RKO (cell line): ENCODE measurements around the gene AIF1L.
"Not testable (repeated sequence)": the region's sequence is repeated elsewhere in the genome, so short reads cannot be mapped to it uniquely, and the experiment has no call there.

ENCODE experiments used
- DNase-seq: peaks from one replicate; pipeline ENCODE4 v3.0.0-alpha.2; 2016; ENCODE audit warnings: low spot score

AIF1L gene

DNA sequence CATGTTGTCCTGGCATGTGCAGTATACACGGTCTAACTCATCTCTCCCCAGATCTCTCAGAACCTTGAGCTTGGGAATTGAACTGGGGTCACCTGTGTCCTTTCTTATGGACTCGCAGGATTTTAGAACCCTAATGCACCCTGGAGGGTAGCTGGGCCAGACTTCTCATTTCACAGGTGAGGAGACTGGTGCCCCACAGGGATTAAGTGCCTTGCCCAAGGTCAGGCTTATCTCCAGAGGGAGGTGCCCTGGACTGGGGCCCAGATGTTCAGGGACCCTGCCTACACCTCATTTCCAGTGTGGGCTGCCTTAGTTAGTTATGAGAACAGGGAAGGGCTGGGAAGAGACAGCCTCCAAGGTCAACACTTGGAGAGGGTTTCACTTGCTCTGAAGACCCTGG is 25.0 kb downstream of the AIF1L start:
- no peak for DNase-seq

DNA sequence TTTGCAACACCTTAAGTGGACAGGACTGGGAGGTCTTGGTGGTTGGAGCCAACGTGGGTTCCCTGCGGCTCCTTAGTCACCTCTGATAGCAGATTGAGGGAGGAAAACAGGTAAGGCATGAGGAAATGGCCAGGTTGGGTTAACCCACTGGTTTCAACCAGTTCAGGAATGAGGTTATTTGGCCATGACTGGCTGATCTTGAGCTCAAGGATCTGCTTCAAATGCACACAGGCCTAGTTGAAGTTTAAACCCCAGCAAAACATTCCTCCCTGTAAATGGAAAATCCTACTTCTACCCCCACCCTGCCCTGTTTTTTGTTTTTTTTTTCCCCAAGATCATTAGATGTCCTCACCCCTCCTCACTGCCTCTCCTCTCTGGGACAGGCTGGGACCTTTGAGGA is 25.8 kb downstream of the AIF1L start:
- DNase-seq: no peak

DNA sequence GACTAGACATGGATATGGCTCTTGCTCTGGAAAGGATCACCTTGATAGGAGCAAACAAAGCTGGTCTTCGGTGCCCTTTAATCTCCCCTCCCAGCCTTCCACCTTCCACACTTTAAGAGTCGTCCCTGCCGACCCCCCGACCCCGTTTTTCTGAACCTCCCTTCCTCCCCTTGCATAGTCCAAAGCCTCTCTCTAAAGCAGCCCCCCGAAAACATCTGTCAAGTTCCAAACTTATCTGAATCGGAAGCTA is 28.6 kb downstream of the AIF1L start:
- no peak for DNase-seq

DNA sequence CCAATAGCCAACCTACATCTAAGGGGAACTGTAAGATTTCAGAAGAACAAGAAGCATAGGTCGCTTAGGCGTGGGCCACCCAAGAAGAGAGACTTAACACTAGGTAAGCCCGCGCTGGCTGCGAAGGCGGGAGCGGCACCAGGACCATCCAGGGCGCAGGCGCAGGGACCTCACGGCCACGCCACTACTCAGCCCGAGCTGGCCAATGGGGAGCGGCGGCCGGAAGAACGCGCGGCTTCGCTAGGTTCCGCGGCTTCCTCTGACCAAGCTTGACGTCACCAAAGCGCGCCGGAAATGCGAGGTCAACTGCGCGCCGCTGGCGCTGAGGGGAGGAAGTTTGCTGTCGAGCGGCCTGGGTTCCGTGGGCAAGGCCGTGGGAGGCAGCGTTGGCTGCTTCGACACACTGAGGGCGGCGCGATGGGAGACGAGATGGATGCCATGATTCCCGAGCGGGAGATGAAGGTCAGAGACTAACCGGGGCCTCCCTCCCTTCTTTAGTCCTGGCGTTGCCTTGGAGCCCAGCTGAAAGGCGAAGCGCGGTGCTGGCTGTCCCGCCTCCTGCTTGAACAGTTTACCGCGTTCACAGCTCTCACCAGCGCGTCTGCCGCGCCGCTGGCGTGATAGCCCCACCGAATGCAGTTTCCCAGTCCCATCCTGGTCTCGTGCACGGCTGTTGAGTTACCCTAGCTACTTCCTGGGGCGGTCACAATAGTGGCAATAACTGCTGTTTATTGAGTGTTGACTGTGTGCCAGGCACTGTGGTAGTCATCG is 29.1 kb downstream of the AIF1L start, which contains the start of gene NUP214:
NUP214 (plus strand) TSS at position 299 of the 771 bp plus-strand sequence; CDS start at position 418, 119 bp downstream.
- peak; percentile 100 for DNase-seq

DNA sequence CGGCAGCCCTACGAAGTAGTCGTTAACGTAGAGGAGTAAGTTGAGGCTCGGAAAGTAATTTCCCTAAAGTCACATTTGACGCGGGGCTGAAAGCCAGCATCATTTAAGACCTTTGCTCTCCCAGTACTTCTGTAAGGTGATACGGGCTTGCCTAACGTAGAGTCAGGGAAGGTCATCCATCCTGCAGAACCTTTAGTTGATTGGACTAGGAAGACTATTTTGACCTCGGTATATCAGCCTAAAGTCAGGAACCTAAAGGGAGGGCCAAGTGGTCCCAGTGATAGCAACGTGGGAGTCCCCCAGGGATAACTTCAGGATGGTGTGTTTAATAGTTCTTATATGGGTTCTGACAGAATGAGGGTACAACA is 29.7 kb downstream of the AIF1L start:
- DNase-seq: no peak

DNA sequence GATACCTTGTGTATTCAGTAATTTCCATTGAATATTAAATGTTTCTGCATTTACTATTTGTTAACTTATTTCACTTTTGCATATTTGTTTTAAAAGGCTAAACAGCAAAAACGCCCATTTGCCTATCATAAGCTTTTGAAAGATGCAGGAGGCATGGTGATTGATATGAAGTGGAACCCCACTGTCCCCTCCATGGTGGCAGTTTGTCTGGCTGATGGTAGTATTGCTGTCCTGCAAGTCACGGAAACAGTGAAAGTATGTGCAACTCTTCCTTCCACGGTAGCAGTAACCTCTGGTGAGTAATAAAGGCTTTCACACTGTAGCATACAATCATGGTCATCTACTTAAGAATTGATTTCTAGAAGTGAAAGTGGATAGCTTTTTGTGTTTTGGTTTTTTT is 32.9 kb downstream of the AIF1L start:
- no peak for DNase-seq

DNA sequence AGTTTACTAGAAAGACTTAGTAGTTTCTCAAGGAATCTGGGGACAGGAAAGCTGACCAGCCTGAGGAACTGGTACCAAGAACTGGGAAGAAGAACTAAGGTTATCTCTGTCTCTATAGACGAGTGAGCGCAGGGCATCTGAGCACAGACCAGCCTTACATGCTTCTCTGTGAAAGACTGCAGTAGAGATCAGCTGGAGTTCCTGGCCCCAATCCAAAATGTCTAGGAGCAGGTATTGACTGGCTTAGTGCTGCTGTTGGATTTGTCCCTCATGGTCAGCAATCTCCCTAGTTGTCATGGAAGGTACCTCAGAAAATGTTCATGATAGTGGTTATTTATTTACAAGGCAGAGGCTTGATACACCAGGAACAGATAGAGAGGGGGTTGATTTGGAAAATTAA is 42.3 kb downstream of the AIF1L start:
- DNase-seq: no peak

DNA sequence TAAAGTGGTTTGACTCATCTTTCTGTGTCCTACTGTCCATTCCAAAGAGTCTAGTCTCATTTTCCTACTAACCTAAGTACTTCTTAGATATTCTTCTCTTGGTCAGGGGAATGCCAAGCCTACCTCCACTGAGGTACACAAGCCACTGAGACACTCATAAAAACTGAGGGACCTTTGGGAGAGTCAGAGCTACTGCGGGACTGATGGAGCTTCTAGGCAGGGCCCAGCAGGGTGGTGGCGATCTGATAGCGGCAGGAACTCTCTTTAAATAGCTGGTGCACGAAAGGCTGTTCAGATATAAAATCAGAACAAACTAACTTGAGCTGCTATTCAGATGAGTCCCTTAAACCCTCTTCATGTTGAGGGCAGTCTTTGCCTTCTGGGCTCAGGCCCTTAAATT is 43.8 kb downstream of the AIF1L start:
- DNase-seq: no peak

DNA sequence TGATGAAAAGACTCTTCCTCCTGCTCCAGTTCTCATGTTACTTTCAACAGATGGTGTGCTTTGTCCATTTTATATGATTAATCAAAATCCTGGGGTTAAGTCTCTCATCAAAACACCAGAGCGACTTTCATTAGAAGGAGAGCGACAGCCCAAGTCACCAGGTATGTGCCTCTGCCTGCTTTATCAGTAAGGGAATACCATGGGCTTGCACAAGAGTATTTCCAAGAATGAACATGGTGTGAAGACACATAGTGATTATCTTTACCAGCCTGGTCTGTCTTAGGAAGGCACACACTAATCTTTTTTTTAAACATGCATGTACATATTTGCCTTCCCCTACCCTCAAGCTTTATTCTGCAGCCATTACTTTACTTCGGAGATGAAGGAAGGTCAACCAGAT is 44.2 kb downstream of the AIF1L start:
- DNase-seq: no peak

DNA sequence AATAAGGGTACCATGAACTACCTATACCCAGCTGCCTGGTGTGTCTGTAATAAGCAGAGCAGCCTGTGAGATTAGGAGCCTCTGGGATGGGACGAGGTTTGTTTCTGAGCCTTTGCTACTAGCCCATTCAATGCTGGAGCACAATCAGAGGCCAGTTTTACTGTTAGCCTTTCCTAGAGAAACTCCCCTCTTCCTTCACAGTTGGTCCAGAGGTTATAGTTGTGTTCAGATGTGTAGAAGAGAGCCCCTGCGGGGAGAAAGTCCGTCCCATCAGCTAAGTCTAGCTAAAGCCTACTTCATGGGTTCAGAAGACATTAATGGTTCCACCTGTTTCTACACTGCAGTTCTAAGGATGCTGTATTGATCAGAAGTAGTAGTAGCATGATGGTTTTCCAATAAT is 45.8 kb downstream of the AIF1L start:
- DNase-seq: no peak

DNA sequence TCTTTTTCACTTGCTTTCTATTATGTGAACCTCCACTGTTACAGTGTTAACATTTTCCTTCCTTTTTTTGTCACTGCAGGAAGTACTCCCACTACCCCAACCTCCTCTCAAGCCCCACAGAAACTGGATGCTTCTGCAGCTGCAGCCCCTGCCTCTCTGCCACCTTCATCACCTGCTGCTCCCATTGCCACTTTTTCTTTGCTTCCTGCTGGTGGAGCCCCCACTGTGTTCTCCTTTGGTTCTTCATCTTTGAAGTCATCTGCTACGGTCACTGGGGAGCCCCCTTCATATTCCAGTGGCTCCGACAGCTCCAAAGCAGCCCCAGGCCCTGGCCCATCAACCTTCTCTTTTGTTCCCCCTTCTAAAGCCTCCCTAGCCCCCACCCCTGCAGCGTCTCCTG is 47.9 kb downstream of the AIF1L start:
- DNase-seq: no peak

DNA sequence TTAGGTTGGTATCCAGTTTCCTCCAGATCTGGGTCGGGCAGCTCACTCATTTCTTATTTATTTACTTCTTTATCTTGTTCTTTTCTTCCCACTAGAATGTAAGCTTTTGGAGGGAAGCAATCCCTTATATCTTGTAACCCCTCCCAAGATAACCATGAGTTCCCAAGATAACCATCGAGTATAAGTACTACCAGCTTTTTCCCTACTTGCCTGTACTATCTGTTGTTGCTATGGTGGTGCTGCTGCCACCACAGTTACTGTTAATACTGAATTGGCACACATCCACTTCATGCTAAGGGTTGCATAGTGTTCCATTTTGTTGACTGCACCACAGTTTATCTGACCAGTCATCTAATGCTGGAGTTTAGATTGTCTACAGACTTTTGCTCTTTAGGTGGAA is 48.9 kb downstream of the AIF1L start:
- DNase-seq: no peak

DNA sequence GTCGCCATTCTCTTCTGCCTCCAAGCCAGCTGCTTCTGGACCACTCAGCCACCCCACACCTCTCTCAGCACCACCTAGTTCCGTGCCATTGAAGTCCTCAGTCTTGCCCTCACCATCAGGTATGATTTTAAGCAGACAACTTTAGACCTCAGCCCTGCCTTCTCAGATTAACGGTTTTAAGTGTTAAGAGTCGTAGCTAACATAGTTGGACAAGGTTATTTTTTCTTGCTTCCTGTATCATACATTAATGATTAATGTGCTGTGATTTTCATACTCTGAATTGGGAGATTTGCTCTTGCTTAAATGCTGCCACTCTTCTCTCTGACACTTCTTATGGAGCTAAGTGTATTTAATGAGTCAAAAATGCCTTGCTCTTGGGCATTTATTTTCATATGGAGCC is 49.9 kb downstream of the AIF1L start:
- no peak for DNase-seq

DNA sequence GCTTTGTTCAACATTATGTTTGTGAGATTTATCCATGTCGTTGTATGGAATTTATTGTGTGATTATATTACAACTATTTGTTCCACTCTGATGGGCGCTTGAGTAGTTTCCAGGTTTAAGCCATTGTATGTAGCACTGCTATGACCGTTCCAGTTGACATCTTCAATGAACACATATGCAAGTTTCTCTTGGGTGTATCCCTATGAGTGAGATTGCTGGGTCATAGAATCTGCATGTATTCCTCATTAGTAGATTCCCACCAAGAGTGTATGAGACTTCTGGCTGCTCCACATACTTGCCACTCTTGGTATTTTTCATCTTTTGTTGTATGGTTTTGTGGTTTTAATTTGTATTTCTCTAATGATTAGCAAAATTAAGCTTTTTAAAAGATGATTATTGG is 51.9 kb downstream of the AIF1L start:
- no peak for DNase-seq

DNA sequence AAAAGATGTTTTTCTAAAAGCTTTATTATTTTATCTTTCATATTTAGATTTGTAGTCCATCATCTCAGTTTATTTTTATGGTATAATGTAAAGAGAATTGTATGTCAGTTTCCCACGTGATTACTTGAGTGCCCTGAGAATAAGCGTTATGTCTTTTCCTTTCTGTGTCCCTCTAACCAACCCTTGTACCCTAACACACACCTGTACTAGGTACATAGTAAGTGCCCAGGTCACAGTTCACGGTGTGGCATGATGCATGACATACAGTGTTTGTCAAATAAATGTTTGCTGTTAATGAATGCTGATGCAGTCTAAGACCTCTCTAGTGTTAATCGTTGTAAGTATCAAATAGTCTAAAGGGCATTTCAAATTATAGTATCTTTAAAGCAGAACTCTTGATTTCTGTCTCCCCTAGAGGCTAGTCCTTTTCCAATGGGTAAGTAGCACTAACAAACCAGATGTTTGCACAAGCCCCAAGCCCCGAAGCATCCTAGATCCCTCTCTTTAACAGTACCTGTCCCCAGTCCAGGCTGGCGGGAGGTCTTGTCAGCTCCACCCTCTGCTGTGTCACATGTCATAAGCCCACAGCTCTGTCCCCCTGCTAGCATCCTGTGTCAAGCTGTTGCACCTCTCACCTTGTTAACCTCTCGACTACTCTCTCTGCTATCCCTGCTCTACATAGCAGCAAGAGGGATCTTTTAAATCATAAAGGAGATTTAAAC is 52.8 kb downstream of the AIF1L start:
- DNase-seq: no peak

DNA sequence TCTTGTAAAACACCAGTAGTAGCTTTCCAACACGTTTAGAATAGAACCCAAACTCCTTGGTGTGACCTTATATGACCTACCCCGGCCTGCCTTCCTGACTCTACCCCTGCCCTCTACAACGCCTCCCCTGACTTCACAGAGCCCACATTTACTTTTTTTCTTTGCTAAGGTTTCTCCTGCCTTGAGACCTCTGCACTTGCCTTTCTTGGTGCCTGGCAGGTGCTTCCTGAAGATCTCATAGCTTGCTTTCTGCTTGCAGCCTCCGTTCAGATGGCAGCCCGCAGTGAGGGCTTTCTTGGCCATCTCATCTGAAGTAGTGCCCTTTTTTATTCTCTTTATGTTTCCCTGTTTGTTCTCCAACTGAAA is 53.3 kb downstream of the AIF1L start:
- DNase-seq: no peak

DNA sequence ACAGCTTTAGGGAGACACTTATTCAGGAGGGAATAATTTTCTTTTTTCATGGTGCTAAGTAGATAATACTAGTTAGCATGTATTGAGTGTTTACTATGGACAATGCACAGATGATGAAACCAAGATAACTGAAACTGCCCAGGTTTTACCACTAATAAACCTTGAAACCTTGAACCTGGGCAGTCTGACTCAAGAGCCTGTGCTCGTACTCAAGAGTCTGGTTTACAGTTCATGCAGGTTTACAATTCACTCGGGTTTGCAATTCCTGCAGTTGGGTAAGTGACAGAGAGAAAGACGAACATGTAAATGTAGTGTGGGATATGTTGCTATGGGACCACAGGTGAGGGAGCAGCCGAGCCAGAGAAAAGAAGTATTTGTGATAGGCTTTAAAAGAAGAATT is 57.3 kb downstream of the AIF1L start:
- DNase-seq: no peak

DNA sequence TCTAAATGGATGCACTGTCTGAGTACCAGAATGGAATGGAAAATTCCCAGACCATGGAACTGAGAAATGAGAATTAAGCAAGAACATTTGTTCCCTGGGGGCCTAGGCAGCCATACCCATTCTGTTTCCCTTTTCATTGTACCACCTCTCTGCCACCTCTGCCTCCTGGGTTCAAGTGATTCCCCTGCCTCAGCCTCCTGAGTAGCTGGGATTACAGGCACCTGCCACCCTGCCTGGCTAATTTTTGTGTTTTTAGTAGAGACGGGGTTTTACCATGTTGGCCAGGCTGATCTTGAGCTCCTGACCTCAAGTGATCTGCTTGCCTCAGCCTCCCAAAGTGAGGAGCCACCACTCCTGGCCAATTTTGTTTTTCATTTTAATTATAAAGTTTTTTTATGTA is 62.3 kb downstream of the AIF1L start:
- not testable (repeated sequence) for DNase-seq

DNA sequence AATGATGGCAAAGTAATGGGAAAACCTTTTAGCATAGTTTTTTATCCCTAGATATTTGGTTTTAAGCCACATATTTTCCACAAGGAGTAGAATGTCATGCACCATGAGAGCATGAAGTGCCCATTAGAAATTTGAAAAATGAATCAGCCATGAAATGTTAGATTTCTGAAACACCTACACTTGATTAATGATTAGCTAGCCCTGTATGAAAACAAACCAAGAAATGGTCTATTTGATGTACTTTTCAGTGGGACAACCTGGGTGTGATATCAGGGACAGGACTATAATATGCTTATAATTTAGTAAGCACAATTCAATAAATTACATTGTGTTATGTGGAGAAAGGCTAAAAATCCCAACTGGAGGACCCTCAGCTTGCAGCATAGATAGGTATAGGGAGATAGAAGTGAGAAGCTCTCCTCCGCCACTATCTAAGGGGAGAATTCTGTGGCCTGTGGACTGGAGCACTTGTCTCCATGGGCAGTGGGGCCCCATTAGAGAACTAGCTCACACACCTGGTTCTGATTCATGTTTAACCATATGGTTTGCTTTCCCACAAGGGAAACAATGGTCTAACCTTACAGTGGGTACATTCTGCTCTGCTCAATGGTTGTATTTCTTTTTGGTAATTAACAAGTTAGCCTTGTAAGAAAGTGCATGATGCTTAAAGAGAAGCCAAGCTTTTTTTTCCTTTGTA is 64.2 kb downstream of the AIF1L start:
- DNase-seq: no peak

DNA sequence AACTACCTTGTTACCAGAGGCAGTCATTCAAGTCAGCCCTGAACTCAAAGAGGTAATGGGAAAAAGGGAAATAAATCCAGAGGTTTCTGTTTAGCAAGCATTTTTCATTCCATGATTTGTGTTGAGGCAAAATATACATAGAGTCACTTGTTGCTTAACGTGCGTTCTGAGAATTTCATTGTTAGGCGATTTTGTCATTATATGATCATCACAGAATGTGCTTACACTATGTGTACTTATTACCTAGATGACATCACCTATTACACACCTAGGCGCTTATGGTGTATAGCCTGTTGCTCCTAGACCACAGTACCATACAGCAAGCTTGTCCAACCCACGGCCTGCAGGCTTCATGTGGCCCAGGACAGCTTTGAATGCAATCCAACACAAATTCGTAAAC is 65.3 kb downstream of the AIF1L start:
- no peak for DNase-seq

DNA sequence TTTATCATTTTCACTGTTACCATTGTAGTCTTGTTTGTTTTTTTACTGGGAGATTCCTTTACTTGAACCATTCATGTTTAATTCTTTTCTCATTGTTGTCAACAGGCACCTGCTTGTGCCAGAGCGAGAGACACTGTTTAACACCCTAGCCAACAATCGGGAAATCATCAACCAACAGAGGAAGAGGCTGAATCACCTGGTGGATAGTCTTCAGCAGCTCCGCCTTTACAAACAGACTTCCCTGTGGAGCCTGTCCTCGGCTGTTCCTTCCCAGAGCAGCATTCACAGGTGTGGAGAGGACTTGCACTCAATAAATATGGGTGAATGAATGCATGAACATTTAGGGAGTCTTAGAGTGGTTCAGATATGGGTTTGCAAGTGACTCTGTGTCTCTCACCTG is 66.6 kb downstream of the AIF1L start:
- no peak for DNase-seq

DNA sequence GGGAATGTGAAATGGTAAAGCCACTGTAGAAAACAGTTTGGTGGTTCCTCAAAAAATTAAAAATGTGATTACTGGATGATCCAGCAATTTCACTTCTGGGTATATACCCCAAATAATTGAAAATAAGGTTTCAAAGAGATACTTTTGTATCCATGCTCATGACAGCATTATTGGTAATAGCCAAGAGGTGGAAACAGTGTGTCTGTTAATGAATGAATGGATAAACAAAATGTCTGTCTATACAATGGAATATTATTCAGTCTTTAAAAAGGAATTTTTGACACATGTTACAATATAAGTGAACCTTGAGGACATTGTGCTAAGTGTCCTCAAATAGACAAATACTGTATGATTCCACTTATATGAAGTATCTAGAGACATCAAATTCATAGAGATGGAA is 69.2 kb downstream of the AIF1L start:
- no peak for DNase-seq

DNA sequence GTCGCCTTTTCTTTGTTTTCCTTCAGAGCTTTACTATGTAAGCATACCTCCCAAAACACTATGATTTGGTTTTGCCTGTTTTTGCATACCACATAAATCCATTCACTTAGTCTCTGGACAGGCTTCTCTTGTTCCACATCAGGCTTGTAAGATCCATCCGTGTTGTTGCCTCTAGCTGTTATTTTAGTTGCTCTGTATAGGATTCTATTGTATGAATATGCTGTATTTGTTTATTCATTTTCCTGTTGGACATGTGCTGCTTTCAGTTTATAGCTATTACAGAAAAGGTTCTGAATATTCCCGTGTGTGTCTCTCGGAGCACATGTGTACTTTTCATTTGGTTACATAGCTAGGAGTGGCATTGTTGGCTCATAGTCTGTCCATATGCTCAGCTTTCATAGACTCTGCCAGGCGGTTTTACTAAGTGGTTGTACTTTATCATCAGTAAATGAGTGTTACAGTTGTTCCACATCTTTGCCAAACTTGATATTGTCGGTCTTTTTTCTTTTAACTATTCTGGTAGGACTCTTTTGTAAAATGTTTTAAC is 70.9 kb downstream of the AIF1L start:
- no peak for DNase-seq
